GM12878 (cell line): ENCODE data around the gene PTPN14. TPM values are rescaled to one million over a fixed set of nuclear protein-coding genes. Genes with fewer than 3 reads are reported as not detected.

Source experiments
- ATAC-seq: fragments of 200-7000 bp; cut with Tn5 transposase; 3 replicates; pipeline ENCODE4 v1.9.1; 2020; ENCODE audit warnings: mild to moderate bottlenecking, moderate library complexity
- BruUV-seq: library from RNA; stranded (reverse); fragments of 400-500 nt; replicated peaks from 2 replicates; lab custom pipeline; 2021; lab: Mats Ljungman, UMichigan
- CTCF ChIA-PET: fragments of 300-600 bp; sonication (Branson Sonifier 250); formaldehyde crosslinking; extraction: SDS; loops from one replicate; lab custom pipeline; 2021; ENCODE audit warnings: inconsistent platforms; lab: Yijun Ruan, JAX
- POLR2A ChIA-PET: fragments of 350-600 bp; formaldehyde crosslinking; extraction: SDS; loops from one replicate; lab custom pipeline; 2021; ENCODE audit warnings: inconsistent platforms; lab: Charles Lee
- RAD21 ChIA-PET: fragments of 300-600 bp; sonication (Branson Sonifier 250); formaldehyde crosslinking; loops from one replicate; lab custom pipeline; 2023; ENCODE audit warnings: antibody characterized with exemption; ENCODE audit not compliant: unreplicated experiment; lab: Charles Lee
- SMC1A ChIA-PET: fragments of 300-600 bp; sonication (Branson Sonifier 250); formaldehyde crosslinking; loops from one replicate; lab custom pipeline; 2023; ENCODE audit not compliant: unreplicated experiment, uncharacterized antibody; lab: Charles Lee
- DNase-seq: peaks from one replicate; pipeline ENCODE4 v3.0.0-alpha.2; 2011; ENCODE audit warnings: low read depth, low spot score
- FAIRE-seq: peaks from 3 replicates; lab custom pipeline; 2011; peaks lifted over from hg19 to GRCh38; lab: Jason Lieb, UNC
- H2AFZ ChIP-seq: 2 replicates; pipeline ENCODE4 v1.6.0; 2011; ENCODE audit warnings: low read depth, low read length, control low read depth; ENCODE audit not compliant: control insufficient read depth
- H3K27ac ChIP-seq: 2 replicates; pipeline ENCODE4 v1.5.1; 2011; ENCODE audit warnings: control low read depth; ENCODE audit not compliant: control insufficient read depth, insufficient read depth
- H3K27me3 ChIP-seq, 2 experiments: replicated peaks in 1 of 2; 2 replicates each; pipeline versions ENCODE4 v1.6.0 to v1.6.1; 2011; ENCODE audit warnings: low read length in 1 of 2; ENCODE audit not compliant: control insufficient read depth in 2 of 2, insufficient read depth in 2 of 2
- H3K36me3 ChIP-seq, 2 experiments: 2 replicates each; pipeline ENCODE4 v1.5.1; 2011; ENCODE audit warnings: low read length in 1 of 2; ENCODE audit not compliant: control insufficient read depth in 2 of 2, insufficient read depth in 2 of 2
- H3K4me1 ChIP-seq: 2 replicates; pipeline ENCODE4 v1.6.1; 2011; ENCODE audit warnings: mild to moderate bottlenecking, low read length, moderate library complexity, mixed read lengths; ENCODE audit not compliant: control insufficient read depth, insufficient read depth
- H3K4me2 ChIP-seq: 2 replicates; pipeline ENCODE4 v1.6.0; 2011; ENCODE audit warnings: control low read depth; ENCODE audit not compliant: control insufficient read depth, insufficient read depth
- H3K4me3 ChIP-seq: fragments of 200-600 bp; sonication (generic); 2 replicates; pipeline ENCODE4 v1.5.1; 2016
- H3K79me2 ChIP-seq: 2 replicates; pipeline ENCODE4 v1.6.0; 2011; ENCODE audit warnings: low read length; ENCODE audit not compliant: control insufficient read depth, insufficient read depth
- H3K9ac ChIP-seq: 2 replicates; pipeline ENCODE4 v1.8.0; 2011; ENCODE audit warnings: low read length, control low read depth, mixed read lengths; ENCODE audit not compliant: control insufficient read depth, insufficient read depth
- H3K9me3 ChIP-seq: replicated peaks from 3 replicates; pipeline ENCODE4 v1.5.1; 2011; ENCODE audit warnings: mild to moderate bottlenecking, low read length; ENCODE audit not compliant: control insufficient read depth, insufficient read depth
- H4K20me1 ChIP-seq: 2 replicates; pipeline ENCODE4 v1.6.0; 2011; ENCODE audit not compliant: control insufficient read depth, insufficient read depth
- BCLAF1 ChIP-seq: fragments of 450-650 bp; IDR thresholded peaks from 2 replicates; pipeline ENCODE4 v1.6.1; 2017; ENCODE audit warnings: antibody characterized with exemption, mild to moderate bottlenecking, moderate library complexity
- CTCF ChIP-seq, 3 experiments: IDR thresholded peaks in 2 of 3; conservative IDR thresholded peaks in 1 of 3; 2 replicates each; pipeline ENCODE4 v1.5.1; 2011; ENCODE audit warnings: low read depth in 3 of 3, low read length in 3 of 3, mild to moderate bottlenecking in 3 of 3, control low read depth in 2 of 3, moderate library complexity in 2 of 3, inconsistent platforms in 1 of 3, mixed read lengths in 1 of 3; ENCODE audit not compliant: control insufficient read depth in 2 of 3, insufficient read depth in 1 of 3; ENCODE audit errors: extremely low read depth in 1 of 3
- FOXK2 ChIP-seq: fragments of 450-650 bp; IDR thresholded peaks from 2 replicates; pipeline ENCODE4 v1.6.1; 2017; ENCODE audit warnings: mild to moderate bottlenecking, moderate library complexity
- NKRF ChIP-seq: fragments of 450-650 bp; conservative IDR thresholded peaks from 2 replicates; pipeline ENCODE4 v1.6.1; 2017; ENCODE audit warnings: mild to moderate bottlenecking, moderate library complexity
- STAT3 ChIP-seq: IDR thresholded peaks from 2 replicates; pipeline ENCODE4 v1.6.1; 2011; ENCODE audit warnings: low read depth, low read length, improper control_type of control experiment
- ZNF24 ChIP-seq: fragments of 450-650 bp; IDR thresholded peaks from 2 replicates; pipeline ENCODE4 v1.6.1; 2017; ENCODE audit warnings: antibody characterized with exemption, mild to moderate bottlenecking
- ZSCAN29 ChIP-seq: fragments of 450-650 bp; IDR thresholded peaks from 2 replicates; pipeline ENCODE4 v1.6.1; 2017; ENCODE audit warnings: mild to moderate bottlenecking, moderate library complexity
- WGBS: methylation state at CpG from one replicate; pipeline ENCODE4 v1.1.6; 2016; ENCODE audit warnings: low lambda C conversion rate; ENCODE audit not compliant: insufficient replicate concordance, insufficient coverage; ENCODE audit errors: missing lambda C conversion rate; 5-methylcytosine and 5-hydroxymethylcytosine counted together
- in situ Hi-C: fragments of 300-500 bp; cut with MboI; formaldehyde crosslinking; loops from 9 replicates; pipeline ENCODE4 v1.14.3; 2018; ENCODE audit warnings: mixed read lengths
- intact Hi-C: fragments of 100-400 bp; cut with micrococcal nuclease; formaldehyde crosslinking; loops from one replicate; pipeline ENCODE4 v1.14.2; 2022; ENCODE audit not compliant: unreplicated experiment
- polyA plus RNA-seq, 11 experiments: library from polyadenylated mRNA; depleted of rRNA in 4 of 11; unstranded in 6 of 11; stranded (reverse) in 5 of 11; fragments of >200 nt; fragmentation: Nextera tagmentation in 4 of 11; fragmentation: Illumina TruSeq in 1 of 11; extraction: Ambion mirVana in 4 of 11; extraction: Trizol in 1 of 11; gene quantifications; 1 replicate in 1 of 11; 2 replicates in 10 of 11; pipeline versions ENCODE4 v1.2.1 to v1.2.3, GENCODE V29; 2011 to 2016; ENCODE audit warnings: inconsistent platforms in 2 of 11, missing spikeins in 2 of 11, low read depth in 1 of 11
- total RNA-seq, 4 experiments: library from RNA; depleted of rRNA in 3 of 4; stranded (reverse); fragments of >200 nt in 3 of 4; fragmentation: Illumina TruSeq in 1 of 4; extraction: Trizol in 1 of 4; gene quantifications; 2 replicates each; pipeline versions ENCODE4 v1.2.1 to v1.2.3, GENCODE V29; 2013 to 2021
- TF ChIP-seq, protein P1 (sequence below): fragments of 450-650 bp; IDR thresholded peaks from 2 replicates; pipeline ENCODE4 v1.6.1; 2017; ENCODE audit warnings: borderline replicate concordance
- TF ChIP-seq, protein P2 (sequence below): fragments of 150-350 bp; IDR thresholded peaks from 2 replicates; pipeline ENCODE4 v1.6.1; 2016; ENCODE audit warnings: low read depth, low read length

PTPN14 gene
- total and polyA plus RNA-seq, 10 of the 15 experiments (the other 5 are each of a cell fraction or from before 2014, with no cell fraction given) = 0.05 to 5.1 (median 0.44) TPM

- no peaks in the 10 kb centered on the region for H3K27me3 ChIP-seq
- H3K4me3 ChIP-seq = no peak overlapping the region
- in situ Hi-C loops = loop anchor here (5.0 kb wide), 1 partner anchor 257 kb away; no protein-coding TSS in a partner anchor
- no TSS peak for BruUV-seq
- FAIRE-seq = no peak
- no peak overlapping the region for H3K4me2 ChIP-seq
- H4K20me1 ChIP-seq = no peaks in the 10 kb centered on the region
- no peaks in the 10 kb centered on the region for H3K36me3 ChIP-seq
- H3K27ac ChIP-seq = no peak overlapping the region
- SMC1A ChIA-PET = interaction anchor here (0.6 to 11.9 kb wide), 2 partner anchors 10 to 257 kb away, joined by 3 to 292 read pairs; no protein-coding TSS in a partner anchor
- 43% methylated on average over 4 of the region's 4 CpGs for WGBS
- H3K79me2 ChIP-seq = no peaks in the 10 kb centered on the region
- H2AFZ ChIP-seq = no peak overlapping the region
- CTCF ChIA-PET = interaction anchor here (0.6 to 20.7 kb wide), 4 partner anchors 243 to 375 kb away, joined by 4 to 597 read pairs (median 10); no protein-coding TSS in a partner anchor
- H3K4me1 ChIP-seq = no peaks in the 10 kb centered on the region
- intact Hi-C loops = loop anchor here (5.0 kb wide), 2 partner anchors 327 to 377 kb away; no protein-coding TSS in a partner anchor
- no peaks in the 10 kb centered on the region for H3K9me3 ChIP-seq
- RAD21 ChIA-PET = interaction anchor here (0.7 to 11.2 kb wide), 2 partner anchors 17 to 254 kb away, joined by 3 to 207 read pairs; no protein-coding TSS in a partner anchor
- POLR2A ChIA-PET = no interaction called here
- no peak overlapping the region for H3K9ac ChIP-seq
- no peak for DNase-seq
- no peak for ATAC-seq
- TF ChIP-seq BCLAF1 (no peak), ZSCAN29 (no peak), CTCF (IDR thresholded peaks at IDR 0.05 in 2 of 3, conservative IDR thresholded peaks at IDR 0.05 in 1 of 3; ENCODE audit: control insufficient read depth in 2 of 3, extremely low read depth in 1 of 3, insufficient read depth in 1 of 3, low read depth in 3 of 3, low read length in 3 of 3) (no peak), FOXK2 (no peak), NKRF (no peak), ZNF24 (no peak), STAT3 (no peak)
- TF ChIP-seq, protein P1, sequence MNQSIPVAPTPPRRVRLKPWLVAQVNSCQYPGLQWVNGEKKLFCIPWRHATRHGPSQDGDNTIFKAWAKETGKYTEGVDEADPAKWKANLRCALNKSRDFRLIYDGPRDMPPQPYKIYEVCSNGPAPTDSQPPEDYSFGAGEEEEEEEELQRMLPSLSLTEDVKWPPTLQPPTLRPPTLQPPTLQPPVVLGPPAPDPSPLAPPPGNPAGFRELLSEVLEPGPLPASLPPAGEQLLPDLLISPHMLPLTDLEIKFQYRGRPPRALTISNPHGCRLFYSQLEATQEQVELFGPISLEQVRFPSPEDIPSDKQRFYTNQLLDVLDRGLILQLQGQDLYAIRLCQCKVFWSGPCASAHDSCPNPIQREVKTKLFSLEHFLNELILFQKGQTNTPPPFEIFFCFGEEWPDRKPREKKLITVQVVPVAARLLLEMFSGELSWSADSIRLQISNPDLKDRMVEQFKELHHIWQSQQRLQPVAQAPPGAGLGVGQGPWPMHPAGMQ = no peak
- TF ChIP-seq, protein P2, sequence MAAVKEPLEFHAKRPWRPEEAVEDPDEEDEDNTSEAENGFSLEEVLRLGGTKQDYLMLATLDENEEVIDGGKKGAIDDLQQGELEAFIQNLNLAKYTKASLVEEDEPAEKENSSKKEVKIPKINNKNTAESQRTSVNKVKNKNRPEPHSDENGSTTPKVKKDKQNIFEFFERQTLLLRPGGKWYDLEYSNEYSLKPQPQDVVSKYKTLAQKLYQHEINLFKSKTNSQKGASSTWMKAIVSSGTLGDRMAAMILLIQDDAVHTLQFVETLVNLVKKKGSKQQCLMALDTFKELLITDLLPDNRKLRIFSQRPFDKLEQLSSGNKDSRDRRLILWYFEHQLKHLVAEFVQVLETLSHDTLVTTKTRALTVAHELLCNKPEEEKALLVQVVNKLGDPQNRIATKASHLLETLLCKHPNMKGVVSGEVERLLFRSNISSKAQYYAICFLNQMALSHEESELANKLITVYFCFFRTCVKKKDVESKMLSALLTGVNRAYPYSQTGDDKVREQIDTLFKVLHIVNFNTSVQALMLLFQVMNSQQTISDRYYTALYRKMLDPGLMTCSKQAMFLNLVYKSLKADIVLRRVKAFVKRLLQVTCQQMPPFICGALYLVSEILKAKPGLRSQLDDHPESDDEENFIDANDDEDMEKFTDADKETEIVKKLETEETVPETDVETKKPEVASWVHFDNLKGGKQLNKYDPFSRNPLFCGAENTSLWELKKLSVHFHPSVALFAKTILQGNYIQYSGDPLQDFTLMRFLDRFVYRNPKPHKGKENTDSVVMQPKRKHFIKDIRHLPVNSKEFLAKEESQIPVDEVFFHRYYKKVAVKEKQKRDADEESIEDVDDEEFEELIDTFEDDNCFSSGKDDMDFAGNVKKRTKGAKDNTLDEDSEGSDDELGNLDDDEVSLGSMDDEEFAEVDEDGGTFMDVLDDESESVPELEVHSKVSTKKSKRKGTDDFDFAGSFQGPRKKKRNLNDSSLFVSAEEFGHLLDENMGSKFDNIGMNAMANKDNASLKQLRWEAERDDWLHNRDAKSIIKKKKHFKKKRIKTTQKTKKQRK = no peak
Measured at GRCh38 chr1:214588963-214589597, 37.7 kb upstream of the PTPN14 start.
